ENCODE data around the gene RASA4B.
"Not testable (repeated sequence)": the region's sequence is repeated elsewhere in the genome, so short reads cannot be mapped to it uniquely, and the experiment has no call there.

The RASA4B gene

GRCh38 chr7:102472126-102473041 lies 45.2 kb downstream of the RASA4B start:
- no peak for DNase-seq

GRCh38 chr7:102471791-102472125 lies 45.8 kb downstream of the RASA4B start:
- no peak for DNase-seq

- no peak for DNase-seq
Measured at GRCh38 chr7:102469972-102470825, 47.4 kb downstream of the RASA4B start.

- no peak for DNase-seq
Measured at GRCh38 chr7:102469351-102469971, 48.1 kb downstream of the RASA4B start.

GRCh38 chr7:102468478-102469350 lies 48.9 kb downstream of the RASA4B start:
- no peak for DNase-seq

GRCh38 chr7:102467581-102468477 lies 49.7 kb downstream of the RASA4B start:
- no peak for DNase-seq

GRCh38 chr7:102466097-102466496 lies 51.5 kb downstream of the RASA4B start:
- DNase-seq, result no peak

GRCh38 chr7:102464577-102465280 lies 52.8 kb downstream of the RASA4B start, which contains the start of the genes ALKBH4 and LRWD1:
ALKBH4 (minus strand) TSS chr7:102464863; CDS start chr7:102464836, 27 bp downstream.
LRWD1 (plus strand) TSS chr7:102464984; CDS start chr7:102465081, 97 bp downstream.
- DNase-seq, result peak; percentile 89 to 95 (median 91)

- no peak for DNase-seq
Measured at GRCh38 chr7:102463841-102464576, 53.6 kb downstream of the RASA4B start.

GRCh38 chr7:102460467-102460866 lies 57.1 kb downstream of the RASA4B start:
- DNase-seq, result no peak

GRCh38 chr7:102459221-102459844 lies 58.2 kb downstream of the RASA4B start:
- no peak for DNase-seq

- no peak for DNase-seq
Measured at GRCh38 chr7:102457352-102457924, 60.1 kb downstream of the RASA4B start.

- no peak for DNase-seq
Measured at GRCh38 chr7:102456327-102456726, 61.2 kb downstream of the RASA4B start.

- DNase-seq, result no peak
Measured at GRCh38 chr7:102455596-102455995, 62.0 kb downstream of the RASA4B start.

- not testable (repeated sequence) for DNase-seq
Measured at GRCh38 chr7:102454932-102455331, 62.6 kb downstream of the RASA4B start.

GRCh38 chr7:102454468-102454867 lies 63.1 kb downstream of the RASA4B start:
- no peak for DNase-seq

- DNase-seq, result no peak
Measured at GRCh38 chr7:102453319-102453718, 64.3 kb downstream of the RASA4B start.

- DNase-seq, result no peak
Measured at GRCh38 chr7:102452451-102452850, 65.1 kb downstream of the RASA4B start.

All from activated CD4-positive, CD25-positive, alpha-beta regulatory T cell (primary cell).